ENCODE results near the gene ARFGAP1. TPM values are rescaled to one million over a fixed set of nuclear protein-coding genes. Genes with fewer than 3 reads are reported as not detected.

The ARFGAP1 gene
- polyA plus RNA-seq, 1 donor (not counting 4 experiments of a cell fraction or from before 2014, with no cell fraction given) = 31.5 TPM

DNA sequence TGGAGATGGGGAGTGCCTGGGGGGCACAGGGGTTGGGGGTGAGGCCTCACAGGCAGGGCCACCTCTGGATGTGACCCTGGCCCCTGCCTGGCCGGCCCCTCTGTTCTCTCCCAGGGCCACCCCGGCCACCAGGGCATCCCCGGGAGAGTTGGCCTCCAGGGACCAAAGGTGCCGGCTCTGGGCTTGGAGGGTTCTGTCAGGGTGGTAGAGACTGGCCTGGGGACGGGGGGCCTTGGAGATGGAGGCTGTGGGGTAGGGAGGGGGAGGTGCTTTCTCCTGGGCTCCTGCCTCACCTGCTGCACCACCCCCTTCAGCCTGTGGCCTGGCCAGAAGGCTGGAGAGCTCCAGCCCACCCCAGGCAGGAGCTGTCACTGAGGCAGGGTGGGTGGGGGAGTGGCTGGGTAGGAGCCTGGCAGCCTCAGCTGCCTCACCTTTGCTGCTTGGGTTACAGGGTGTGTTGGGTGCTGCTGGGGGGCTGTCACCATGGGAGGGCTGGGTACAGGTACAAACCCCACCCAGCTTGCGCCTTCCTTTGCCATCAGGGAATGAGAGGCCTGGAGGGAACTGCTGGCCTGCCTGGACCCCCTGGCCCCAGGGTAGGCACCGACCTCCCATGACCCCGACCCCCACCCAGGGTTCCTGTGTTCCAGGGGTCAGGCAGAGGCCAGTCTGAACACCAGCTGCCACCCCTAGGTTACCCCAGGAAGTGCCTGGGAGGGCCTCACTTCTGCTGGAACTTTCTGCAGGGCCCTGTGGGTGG lies 53.1 kb downstream of the ARFGAP1 start:
- Histone ChIP-seq H3K27ac (ENCODE audit: control insufficient read depth, insufficient read depth, low read length) (no peak overlapping the region), H3K4me3 (ENCODE audit: control insufficient read depth in 2 of 3, extremely low read depth in 1 of 3, insufficient read depth in 2 of 3, low read depth in 1 of 3, low read length in 3 of 3) (no peak overlapping the region), H2AFZ (ENCODE audit: control insufficient read depth, low read length) (no peak overlapping the region), H3K27me3 (ENCODE audit: control insufficient read depth, extremely low read depth, insufficient read depth, low read length) (peaks cover 22% of the 10 kb centered on the region), H3K36me3 (ENCODE audit: control insufficient read depth in 2 of 2, extremely low read depth in 1 of 2, insufficient read depth in 2 of 2, low read length in 2 of 2) (no peaks in the 10 kb centered on the region), H3K4me1 (ENCODE audit: control insufficient read depth, extremely low read depth, insufficient read depth, low read length) (no peaks in the 10 kb centered on the region), H4K20me1 (ENCODE audit: control insufficient read depth, extremely low read depth, insufficient read depth, low read length) (no peaks in the 10 kb centered on the region), H3K9me3 (ENCODE audit: control insufficient read depth, low read depth, low read length) (no peaks in the 10 kb centered on the region), H3K4me2 (ENCODE audit: control insufficient read depth, extremely low read depth, insufficient read depth, low read depth, low read length) (no peak overlapping the region), H3K9me1 (ENCODE audit: control insufficient read depth, extremely low read depth, insufficient read depth, low read length) (no peaks in the 10 kb centered on the region), H3K9ac (ENCODE audit: control insufficient read depth, extremely low read depth, insufficient read depth, low read length) (no peak overlapping the region), H3K79me2 (ENCODE audit: control insufficient read depth, insufficient read depth, low read length) (no peaks in the 10 kb centered on the region)
- DNase-seq (ENCODE audit: low read depth, low spot score) (no peak), FAIRE-seq (no peak)
- TF ChIP-seq, protein P1, sequence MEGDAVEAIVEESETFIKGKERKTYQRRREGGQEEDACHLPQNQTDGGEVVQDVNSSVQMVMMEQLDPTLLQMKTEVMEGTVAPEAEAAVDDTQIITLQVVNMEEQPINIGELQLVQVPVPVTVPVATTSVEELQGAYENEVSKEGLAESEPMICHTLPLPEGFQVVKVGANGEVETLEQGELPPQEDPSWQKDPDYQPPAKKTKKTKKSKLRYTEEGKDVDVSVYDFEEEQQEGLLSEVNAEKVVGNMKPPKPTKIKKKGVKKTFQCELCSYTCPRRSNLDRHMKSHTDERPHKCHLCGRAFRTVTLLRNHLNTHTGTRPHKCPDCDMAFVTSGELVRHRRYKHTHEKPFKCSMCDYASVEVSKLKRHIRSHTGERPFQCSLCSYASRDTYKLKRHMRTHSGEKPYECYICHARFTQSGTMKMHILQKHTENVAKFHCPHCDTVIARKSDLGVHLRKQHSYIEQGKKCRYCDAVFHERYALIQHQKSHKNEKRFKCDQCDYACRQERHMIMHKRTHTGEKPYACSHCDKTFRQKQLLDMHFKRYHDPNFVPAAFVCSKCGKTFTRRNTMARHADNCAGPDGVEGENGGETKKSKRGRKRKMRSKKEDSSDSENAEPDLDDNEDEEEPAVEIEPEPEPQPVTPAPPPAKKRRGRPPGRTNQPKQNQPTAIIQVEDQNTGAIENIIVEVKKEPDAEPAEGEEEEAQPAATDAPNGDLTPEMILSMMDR (optimal IDR thresholded peaks at IDR 0.05 in 1 of 3, IDR thresholded peaks at IDR 0.05 in 1 of 3, conservative IDR thresholded peaks at IDR 0.05 in 1 of 3; ENCODE audit: extremely low read depth in 1 of 3, insufficient read depth in 2 of 3, low read length in 3 of 3) = no peak
- no peak for TF ChIP-seq EZH2 (IDR thresholded peaks at IDR 0.05; ENCODE audit: low read length)
- dilution Hi-C loops (cut with MboI; ENCODE audit: extremely low pct_ligation_motif_present, low sequenced_read_pairs) = no loop called here

DNA sequence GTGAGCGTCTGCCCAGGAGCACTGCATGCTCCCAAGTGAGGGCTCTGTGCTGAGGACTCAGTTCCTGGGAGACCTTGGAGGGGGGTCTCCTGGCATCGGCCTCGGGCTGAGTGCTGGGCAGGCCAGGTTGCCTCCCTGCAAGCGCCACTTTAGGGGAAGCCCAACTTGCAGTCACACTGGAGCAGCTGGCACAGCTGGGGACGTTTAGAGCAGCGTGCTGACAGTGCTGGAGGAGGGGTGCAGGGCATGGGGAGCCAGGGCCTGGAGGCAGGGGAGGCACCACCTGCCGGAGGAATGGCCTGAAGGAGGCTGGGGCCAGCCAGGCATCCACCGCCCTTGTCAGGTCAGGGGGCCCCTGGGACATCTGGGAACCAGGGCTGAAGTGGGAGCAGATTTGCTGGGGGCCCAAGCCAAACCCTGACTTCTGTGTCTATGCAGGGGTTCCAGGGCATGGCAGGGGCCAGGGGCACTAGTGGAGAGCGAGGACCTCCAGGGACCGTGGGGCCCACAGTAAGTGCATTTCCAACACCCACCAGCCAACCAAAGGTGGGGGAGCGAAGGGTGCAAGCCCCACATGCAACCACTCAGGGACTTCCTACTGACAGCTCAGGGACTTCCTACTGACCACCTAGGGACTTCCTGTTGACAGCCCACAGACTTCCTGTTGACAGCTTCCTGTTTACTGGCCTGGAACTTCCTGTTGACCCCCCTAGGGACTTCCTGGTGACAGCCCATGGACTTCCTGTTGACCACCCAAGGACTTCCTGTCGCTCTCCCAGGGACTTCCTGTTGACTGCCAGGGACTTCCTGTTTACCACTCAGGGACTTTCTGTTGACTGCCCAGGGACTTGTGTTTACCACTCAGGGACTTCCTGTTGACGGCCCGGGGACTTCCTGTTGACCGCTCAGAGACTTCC lies 54.0 kb downstream of the ARFGAP1 start:
- Histone ChIP-seq H3K27me3 (ENCODE audit: control insufficient read depth, extremely low read depth, insufficient read depth, low read length) (peaks cover 22% of the 10 kb centered on the region), H3K9ac (ENCODE audit: control insufficient read depth, extremely low read depth, insufficient read depth, low read length) (no peak overlapping the region), H3K9me1 (ENCODE audit: control insufficient read depth, extremely low read depth, insufficient read depth, low read length) (no peaks in the 10 kb centered on the region), H2AFZ (ENCODE audit: control insufficient read depth, low read length) (no peak overlapping the region), H3K9me3 (ENCODE audit: control insufficient read depth, low read depth, low read length) (no peaks in the 10 kb centered on the region), H4K20me1 (ENCODE audit: control insufficient read depth, extremely low read depth, insufficient read depth, low read length) (no peaks in the 10 kb centered on the region), H3K27ac (ENCODE audit: control insufficient read depth, insufficient read depth, low read length) (no peak overlapping the region), H3K4me2 (ENCODE audit: control insufficient read depth, extremely low read depth, insufficient read depth, low read depth, low read length) (no peak overlapping the region), H3K4me1 (ENCODE audit: control insufficient read depth, extremely low read depth, insufficient read depth, low read length) (no peaks in the 10 kb centered on the region), H3K79me2 (ENCODE audit: control insufficient read depth, insufficient read depth, low read length) (no peaks in the 10 kb centered on the region), H3K36me3 (ENCODE audit: control insufficient read depth in 2 of 2, extremely low read depth in 1 of 2, insufficient read depth in 2 of 2, low read length in 2 of 2) (no peaks in the 10 kb centered on the region), H3K4me3 (ENCODE audit: control insufficient read depth in 2 of 3, extremely low read depth in 1 of 3, insufficient read depth in 2 of 3, low read depth in 1 of 3, low read length in 3 of 3) (no peak overlapping the region)
- no peak for TF ChIP-seq EZH2 (IDR thresholded peaks at IDR 0.05; ENCODE audit: low read length)
- TF ChIP-seq, protein P1 (optimal IDR thresholded peaks at IDR 0.05 in 1 of 3, IDR thresholded peaks at IDR 0.05 in 1 of 3, conservative IDR thresholded peaks at IDR 0.05 in 1 of 3; ENCODE audit: extremely low read depth in 1 of 3, insufficient read depth in 2 of 3, low read length in 3 of 3) = no peak
- FAIRE-seq (no peak), DNase-seq (ENCODE audit: low read depth, low spot score) (no peak)
- dilution Hi-C loops (cut with MboI; ENCODE audit: extremely low pct_ligation_motif_present, low sequenced_read_pairs) = no loop called here
